Right lobe of liver (tissue), 4 donors: ENCODE measurements around the gene HEATR1.

ENCODE experiments used
- CTCF ChIP-seq, 4 donors: fragments of 200-600 bp in 3 of 4; fragments of 450-650 bp in 1 of 4; IDR thresholded peaks; one replicate each; pipeline versions ENCODE4 v1.5.1 to v1.8.0; 2016 to 2022; ENCODE audit warnings: antibody characterized with exemption in 4 of 4, mild to moderate bottlenecking in 2 of 4
- POLR2A ChIP-seq: fragments of 450-650 bp; IDR thresholded peaks from one replicate; pipeline ENCODE4 v1.6.1; 2017; ENCODE audit warnings: antibody characterized with exemption, mild to moderate bottlenecking
- donor health status: DM: no; HTN: no; CAD: no.
- donor health status: DM: no; HTN: no; CAD: no.
- donor health status: DM: no; HTN: yes; CAD: no.

- TF ChIP-seq CTCF (IDR thresholded peaks at IDR 0.05) (no peak), POLR2A (no peak)
These were observed 25.7 kb downstream of the HEATR1 start for GRCh38 chr1:236578661-236579060.
